Transverse colon (tissue), 4 donors: ENCODE results near the gene SCN4A. TPM values are rescaled to one million over a fixed set of nuclear protein-coding genes. Genes with fewer than 3 reads are reported as not detected.

Experiments used
- DNase-seq: peaks from one replicate; pipeline ENCODE4 v3.0.0-alpha.2; 2019
- H3K27ac ChIP-seq, 4 donors: fragments of 200-600 bp; sonication (generic); 2 replicates each; pipeline ENCODE4 v1.5.1; 2016 to 2018; ENCODE audit warnings: inconsistent platforms in 4 of 4
- H3K27me3 ChIP-seq: fragments of 200-600 bp; sonication (generic); 2 replicates; pipeline ENCODE4 v1.5.1; 2017; ENCODE audit warnings: inconsistent platforms
- H3K36me3 ChIP-seq, 4 donors: fragments of 200-600 bp; sonication (generic); 2 replicates each; pipeline ENCODE4 v1.5.1; 2017 to 2019; ENCODE audit warnings: inconsistent platforms in 4 of 4
- H3K4me1 ChIP-seq, 4 donors: fragments of 200-600 bp; sonication (generic); 2 replicates each; pipeline ENCODE4 v1.5.1; 2017 to 2020; ENCODE audit warnings: inconsistent platforms in 4 of 4
- H3K4me3 ChIP-seq, 4 donors: fragments of 200-600 bp; sonication (generic); 1 replicate in 1 of 4; 2 replicates in 3 of 4; pipeline versions ENCODE4 v1.5.1 to v1.6.1; 2017 to 2019; ENCODE audit warnings: inconsistent platforms in 4 of 4
- H3K9me3 ChIP-seq, 2 donors: fragments of 200-600 bp; sonication (generic); 2 replicates each; pipeline ENCODE4 v1.5.1; 2017 to 2019; ENCODE audit warnings: inconsistent platforms in 2 of 2
- EP300 ChIP-seq: sonication (generic); formaldehyde crosslinking; IDR thresholded peaks from one replicate; pipeline ENCODE4 v1.6.1; 2017; ENCODE audit warnings: antibody characterized with exemption, low read depth
- POLR2A ChIP-seq: fragments of 450-650 bp; IDR thresholded peaks from one replicate; pipeline ENCODE4 v1.6.1; 2016; ENCODE audit warnings: antibody characterized with exemption, mild to moderate bottlenecking, moderate library complexity
- POLR2AphosphoS5 ChIP-seq, 3 donors: sonication (generic); formaldehyde crosslinking; IDR thresholded peaks; one replicate each; pipeline ENCODE4 v1.6.1; 2016; ENCODE audit warnings: antibody characterized with exemption in 3 of 3
- WGBS, 2 donors: methylation state at CpG; one replicate each; pipeline ENCODE4 v1.1.5; 2018; ENCODE audit warnings: low coverage in 1 of 2; 5-methylcytosine and 5-hydroxymethylcytosine counted together
- in situ Hi-C, 4 donors: fragments of 200-750 bp; cut with MboI; loops; one replicate each; pipeline versions ENCODE4 v1.15.0 to v1.15.1; 2017; ENCODE audit warnings: low sequenced_read_pairs in 3 of 4, low pct_ligation_motif_present in 1 of 4, low pct_unique_long_range_greater_than_20kb in 1 of 4
- intact Hi-C: fragments of 100-400 bp; cut with DNase I; formaldehyde crosslinking; loops from one replicate; pipeline ENCODE4 v1.15.1; 2023; ENCODE audit warnings: low total_unique reads
- total RNA-seq, 4 donors: library from RNA; depleted of rRNA; stranded (reverse); fragments of >200 nt; gene quantifications; one replicate each; pipeline ENCODE4 v1.1.0, GENCODE V29; 2016
- TF ChIP-seq, protein P1 (sequence below), 5 experiments: fragments of 200-600 bp in 3 of 5; fragments of 450-650 bp in 2 of 5; sonication (generic) in 3 of 5; IDR thresholded peaks; 1 replicate in 2 of 5; 2 replicates in 3 of 5; pipeline ENCODE4 v1.5.1; 2016 to 2017; ENCODE audit warnings: antibody characterized with exemption in 5 of 5, inconsistent platforms in 3 of 5, mild to moderate bottlenecking in 2 of 5, moderate library complexity in 1 of 5

SCN4A gene
- total RNA-seq, 4 donors from 2014 or later, result 0.14 to 0.48 (median 0.20) TPM; not detected in 1

DNA sequence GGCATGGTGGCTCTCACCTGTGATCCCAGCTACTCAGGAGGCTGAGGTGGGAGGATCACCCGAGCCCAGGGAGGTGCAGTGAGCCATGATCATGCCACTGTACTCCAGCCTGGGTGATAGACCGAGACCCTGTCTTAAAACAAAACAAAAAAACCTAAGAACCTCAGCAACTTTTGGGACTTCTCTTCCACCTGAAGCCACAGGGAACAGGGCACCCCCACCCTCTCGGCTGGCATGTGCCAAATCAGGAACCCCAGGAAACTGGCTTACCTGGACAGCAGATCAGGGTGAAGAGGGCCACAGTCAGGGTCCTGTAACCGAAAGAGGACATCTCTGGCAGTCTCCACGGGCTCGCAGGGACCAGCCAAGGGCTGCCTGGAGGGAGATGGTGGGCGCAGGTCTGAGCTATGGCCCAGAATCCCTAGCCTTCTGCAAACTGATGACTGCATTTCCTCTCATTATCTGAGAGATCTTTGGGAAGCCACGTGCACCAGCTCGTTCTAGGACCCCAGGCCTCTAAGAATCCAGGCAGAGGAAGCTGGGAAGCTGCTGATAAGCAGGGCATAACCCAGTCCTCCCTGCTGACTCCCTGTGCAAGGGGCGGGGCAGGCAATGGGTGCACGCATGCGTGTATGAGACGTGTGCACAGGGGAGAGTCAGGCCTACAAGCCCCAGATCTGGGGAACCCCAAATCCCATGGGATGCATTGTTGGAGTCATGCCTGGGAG is 33.8 kb upstream of the SCN4A start:
- H3K36me3 ChIP-seq, result no peaks in the 10 kb centered on the region
- H3K9me3 ChIP-seq, result no peaks in the 10 kb centered on the region
- no peaks in the 10 kb centered on the region for H3K27me3 ChIP-seq
- no peak overlapping the region for H3K4me3 ChIP-seq
- in situ Hi-C loops (loop anchor here in 1 of 4 donors (25.0 kb wide), 1 partner anchor 94 kb away; the partner anchor contains the start of genes CSHL1 and GH1), intact Hi-C loops (no loop called here)
- TF ChIP-seq EP300 (no peak), POLR2AphosphoS5 (IDR thresholded peaks at IDR 0.05) (peak in 2 of 3 donors; percentile 6 to 43)
- DNase-seq, result no peak
- peaks cover 7 to 32% (median 11%) of the 10 kb centered on the region in 4 donors for H3K4me1 ChIP-seq
- peak overlapping the region; percentile 2 to 46 (median 22) for H3K27ac ChIP-seq
- 31 to 83% methylated on average over 2 to 13 of the region's 13 CpGs for WGBS, 2 donors

DNA sequence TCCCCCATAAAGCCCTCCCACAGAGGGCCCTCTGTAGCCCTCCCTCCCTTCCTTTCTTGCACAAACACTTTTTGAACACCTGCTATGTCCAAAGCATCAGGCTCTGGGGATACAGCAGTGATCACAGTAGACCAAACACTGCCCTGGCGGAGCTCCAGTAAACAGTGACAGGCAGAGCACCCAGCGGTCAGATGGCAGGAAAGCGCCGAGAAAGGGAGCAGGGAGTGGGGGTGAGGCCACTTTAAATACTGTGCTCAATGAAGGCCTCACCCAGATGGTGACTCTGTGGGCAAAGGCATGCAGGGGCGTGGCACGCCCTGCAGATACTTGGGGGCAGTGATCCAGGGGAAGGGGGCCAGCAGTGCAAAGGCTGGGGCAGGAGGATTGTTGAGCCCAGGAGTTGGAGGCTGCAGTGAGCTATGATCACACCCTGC is 33.0 kb upstream of the SCN4A start:
- Histone ChIP-seq H3K36me3 (no peaks in the 10 kb centered on the region), H3K27me3 (no peaks in the 10 kb centered on the region), H3K27ac (peak overlapping the region in 3 of 4 donors; percentile 2 to 25 (median 18)), H3K4me3 (no peak overlapping the region), H3K9me3 (no peaks in the 10 kb centered on the region), H3K4me1 (peaks cover 7 to 32% (median 11%) of the 10 kb centered on the region in 4 donors)
- in situ Hi-C loops (loop anchor here in 1 of 4 donors (25.0 kb wide), 1 partner anchor 93 kb away; the partner anchor contains the start of genes CSHL1 and GH1), intact Hi-C loops (no loop called here)
- TF ChIP-seq EP300, result no peak
- TF ChIP-seq, protein P1, sequence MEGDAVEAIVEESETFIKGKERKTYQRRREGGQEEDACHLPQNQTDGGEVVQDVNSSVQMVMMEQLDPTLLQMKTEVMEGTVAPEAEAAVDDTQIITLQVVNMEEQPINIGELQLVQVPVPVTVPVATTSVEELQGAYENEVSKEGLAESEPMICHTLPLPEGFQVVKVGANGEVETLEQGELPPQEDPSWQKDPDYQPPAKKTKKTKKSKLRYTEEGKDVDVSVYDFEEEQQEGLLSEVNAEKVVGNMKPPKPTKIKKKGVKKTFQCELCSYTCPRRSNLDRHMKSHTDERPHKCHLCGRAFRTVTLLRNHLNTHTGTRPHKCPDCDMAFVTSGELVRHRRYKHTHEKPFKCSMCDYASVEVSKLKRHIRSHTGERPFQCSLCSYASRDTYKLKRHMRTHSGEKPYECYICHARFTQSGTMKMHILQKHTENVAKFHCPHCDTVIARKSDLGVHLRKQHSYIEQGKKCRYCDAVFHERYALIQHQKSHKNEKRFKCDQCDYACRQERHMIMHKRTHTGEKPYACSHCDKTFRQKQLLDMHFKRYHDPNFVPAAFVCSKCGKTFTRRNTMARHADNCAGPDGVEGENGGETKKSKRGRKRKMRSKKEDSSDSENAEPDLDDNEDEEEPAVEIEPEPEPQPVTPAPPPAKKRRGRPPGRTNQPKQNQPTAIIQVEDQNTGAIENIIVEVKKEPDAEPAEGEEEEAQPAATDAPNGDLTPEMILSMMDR (IDR thresholded peaks at IDR 0.05), result no peak
- no peak for TF ChIP-seq POLR2A
- TF ChIP-seq POLR2AphosphoS5 (IDR thresholded peaks at IDR 0.05), result no peak
- 34% methylated on average over 6 of the region's 6 CpGs; no CpG with 5 or more reads in 1 of the 2 donors for WGBS, 2 donors
- DNase-seq, result peak; percentile 33

DNA sequence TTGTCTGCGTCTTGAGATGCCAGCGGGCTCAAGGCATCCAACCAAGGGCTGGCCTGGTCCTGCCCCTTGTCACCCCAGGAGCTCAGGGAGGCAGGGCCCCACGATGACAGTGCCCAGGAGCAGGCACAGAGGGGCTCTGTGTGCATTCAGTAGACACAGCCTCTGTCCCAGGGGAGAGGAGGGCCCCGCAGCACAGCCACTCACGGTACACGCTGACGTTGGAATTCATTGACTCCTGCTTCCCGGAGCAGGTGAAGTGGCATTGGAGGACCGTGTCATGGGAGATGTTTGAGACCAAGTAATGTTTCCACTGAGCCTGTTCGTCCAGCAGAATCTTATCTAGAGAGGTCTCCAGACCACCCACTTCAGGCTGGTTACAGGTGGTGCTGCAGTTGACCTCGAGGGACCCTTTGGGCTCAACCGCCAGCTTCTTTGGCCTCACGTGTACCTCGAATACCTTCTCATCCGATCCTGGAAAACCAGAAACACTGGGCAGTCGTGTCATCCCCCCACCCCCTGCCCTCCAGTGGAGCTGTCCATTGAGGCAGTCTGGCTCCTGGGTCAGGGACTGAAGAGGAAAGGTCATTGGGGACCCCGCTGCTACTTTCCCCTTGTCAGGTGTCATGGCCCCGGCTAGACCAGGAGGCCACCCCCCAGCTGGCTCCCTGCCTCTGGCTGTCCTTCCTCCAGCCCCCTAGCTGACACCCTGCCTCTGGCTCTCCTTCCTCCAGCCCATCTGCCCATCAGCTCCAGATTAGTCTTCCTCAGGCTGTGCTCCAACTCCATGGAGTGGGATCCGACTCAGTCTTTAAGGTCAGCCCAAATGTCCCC is 32.4 kb upstream of the SCN4A start:
- no peak overlapping the region for H3K4me3 ChIP-seq
- no peaks in the 10 kb centered on the region for H3K27me3 ChIP-seq
- TF ChIP-seq EP300 (no peak), POLR2A (no peak), POLR2AphosphoS5 (IDR thresholded peaks at IDR 0.05) (no peak)
- TF ChIP-seq, protein P1 (IDR thresholded peaks at IDR 0.05), result no peak
- in situ Hi-C loops (loop anchor here in 1 of 4 donors (25.0 kb wide), 1 partner anchor 93 kb away; the partner anchor contains the start of genes CSHL1 and GH1), intact Hi-C loops (no loop called here)
- H3K4me1 ChIP-seq, result peaks cover 7 to 32% (median 11%) of the 10 kb centered on the region in 4 donors
- H3K27ac ChIP-seq, result peak overlapping the region in 1 of 4 donors; percentile 2
- H3K9me3 ChIP-seq, result no peaks in the 10 kb centered on the region
- H3K36me3 ChIP-seq, result no peaks in the 10 kb centered on the region
- no peak for DNase-seq
- WGBS, 2 donors, result 83% methylated on average over 18 of the region's 19 CpGs; no CpG with 5 or more reads in 1 of the 2 donors

DNA sequence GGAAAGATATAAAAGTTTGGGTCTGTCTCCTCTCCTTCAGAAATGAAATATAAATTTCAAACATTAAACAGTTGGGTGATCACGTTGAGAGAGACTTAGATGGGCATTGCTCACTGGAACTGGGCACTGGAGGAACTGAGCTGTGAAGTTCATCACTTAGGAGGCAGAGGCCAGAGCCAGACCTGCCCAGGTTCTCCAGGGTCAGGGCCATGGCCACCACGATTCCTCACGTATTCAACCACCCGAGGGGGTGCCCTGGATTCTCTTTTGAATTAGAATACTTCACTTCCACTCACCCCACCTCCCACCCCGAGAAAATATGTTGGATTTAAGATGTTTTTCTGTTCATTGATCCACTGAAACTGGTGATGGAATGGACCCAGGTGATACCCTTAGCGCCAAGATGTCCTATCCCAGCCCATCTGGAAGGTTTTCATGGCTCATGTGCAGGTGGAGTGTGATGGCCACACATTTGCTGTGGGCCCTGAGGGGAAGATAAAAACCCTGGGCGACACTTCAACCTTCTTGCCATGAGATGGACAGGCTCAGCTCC is 31.6 kb upstream of the SCN4A start:
- in situ Hi-C loops, result loop anchor here in 1 of 4 donors (25.0 kb wide), 1 partner anchor 92 kb away; the partner anchor contains the start of genes CSHL1 and GH1
- H3K36me3 ChIP-seq, result no peaks in the 10 kb centered on the region
- WGBS, 2 donors, result 94 to 100% methylated on average over 2 to 7 of the region's 7 CpGs
- H3K4me3 ChIP-seq, result no peak overlapping the region
- peaks cover under 1% of the 10 kb centered on the region for H3K27me3 ChIP-seq
- H3K4me1 ChIP-seq, result peaks cover 7 to 32% (median 9%) of the 10 kb centered on the region in 4 donors
- no peaks in the 10 kb centered on the region for H3K9me3 ChIP-seq
- no peak overlapping the region for H3K27ac ChIP-seq
- DNase-seq, result no peak
- no peak for TF ChIP-seq EP300
- TF ChIP-seq, protein P1 (IDR thresholded peaks at IDR 0.05), result no peak
- TF ChIP-seq POLR2A, result no peak
- no peak for TF ChIP-seq POLR2AphosphoS5 (IDR thresholded peaks at IDR 0.05)
- intact Hi-C loops, result no loop called here
